Thyroid gland (tissue), 4 donors: ENCODE data around the gene PLEKHG3.

Source experiments
- CTCF ChIP-seq, 6 experiments: fragments of 200-600 bp in 3 of 6; fragments of 450-650 bp in 3 of 6; sonication (generic) in 3 of 6; IDR thresholded peaks; one replicate each; pipeline ENCODE4 v1.5.1; 2016 to 2019; ENCODE audit warnings: antibody characterized with exemption in 6 of 6, mild to moderate bottlenecking in 2 of 6, inconsistent platforms in 1 of 6, moderate library complexity in 1 of 6
- POLR2A ChIP-seq, 2 donors: fragments of 450-650 bp; IDR thresholded peaks; one replicate each; pipeline ENCODE4 v1.6.1; 2017; ENCODE audit warnings: antibody characterized with exemption in 2 of 2, mild to moderate bottlenecking in 2 of 2, moderate library complexity in 1 of 2

DNA sequence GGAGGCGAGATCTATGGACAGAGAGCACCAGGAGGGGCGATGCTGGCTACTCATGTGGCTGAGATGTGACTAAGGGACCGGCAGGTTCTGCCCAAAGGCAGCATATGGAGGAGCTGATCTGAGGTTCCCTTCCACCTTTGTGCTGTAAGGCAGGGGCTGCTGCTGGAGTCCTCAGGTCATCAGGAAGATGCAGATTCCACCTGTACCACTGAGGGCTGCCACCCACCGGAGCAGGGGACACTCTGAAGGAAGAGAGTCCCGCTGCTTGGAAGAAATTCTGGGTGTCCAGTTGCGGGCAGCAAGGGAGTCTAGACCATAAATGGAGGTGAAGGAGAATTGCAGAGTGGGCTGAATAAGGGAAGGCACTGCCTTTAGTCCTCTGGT lies 55.3 kb downstream of the PLEKHG3 start:
- TF ChIP-seq CTCF (IDR thresholded peaks at IDR 0.05) (no peak), POLR2A (IDR thresholded peaks at IDR 0.05) (no peak)
